Activated T-cell treated with anti-CD3 and anti-CD28 coated beads, Interleukin-2, amount 50 U/mL, for 1 hour (primary cell): ENCODE measurements around the gene RACK1.

Source experiments
- DNase-seq: peaks from one replicate; pipeline ENCODE4 v3.0.0-alpha.2; 2020

Gene RACK1

GRCh38 chr5:181193656-181194055 is 50.0 kb downstream of the RACK1 start:
- DNase-seq: no peak

GRCh38 chr5:181192337-181193046 is 51.2 kb downstream of the RACK1 start:
- DNase-seq: no peak

- DNase-seq: peak; percentile 99
Measured at GRCh38 chr5:181191526-181192336, 52.0 kb downstream of the RACK1 start.

GRCh38 chr5:181190711-181191525 is 52.8 kb downstream of the RACK1 start:
- DNase-seq: peak; percentile 60

- DNase-seq: peak; percentile 64
Measured at GRCh38 chr5:181189962-181190710, 53.6 kb downstream of the RACK1 start.

- DNase-seq: peak; percentile 64
Measured at GRCh38 chr5:181189363-181189961, 54.2 kb downstream of the RACK1 start.

- DNase-seq: peak; percentile 74
Measured at GRCh38 chr5:181188700-181189362, 54.9 kb downstream of the RACK1 start.

- DNase-seq: peak; percentile 52
Measured at GRCh38 chr5:181187500-181188213, 56.0 kb downstream of the RACK1 start.

GRCh38 chr5:181186986-181187499 is 56.7 kb downstream of the RACK1 start:
- DNase-seq: no peak
